ENCODE data around the gene HMGN3.

GRCh38 chr6:79170959-79171358, 63.5 kb downstream of the HMGN3 start:
- TF ChIP-seq, protein P1, sequence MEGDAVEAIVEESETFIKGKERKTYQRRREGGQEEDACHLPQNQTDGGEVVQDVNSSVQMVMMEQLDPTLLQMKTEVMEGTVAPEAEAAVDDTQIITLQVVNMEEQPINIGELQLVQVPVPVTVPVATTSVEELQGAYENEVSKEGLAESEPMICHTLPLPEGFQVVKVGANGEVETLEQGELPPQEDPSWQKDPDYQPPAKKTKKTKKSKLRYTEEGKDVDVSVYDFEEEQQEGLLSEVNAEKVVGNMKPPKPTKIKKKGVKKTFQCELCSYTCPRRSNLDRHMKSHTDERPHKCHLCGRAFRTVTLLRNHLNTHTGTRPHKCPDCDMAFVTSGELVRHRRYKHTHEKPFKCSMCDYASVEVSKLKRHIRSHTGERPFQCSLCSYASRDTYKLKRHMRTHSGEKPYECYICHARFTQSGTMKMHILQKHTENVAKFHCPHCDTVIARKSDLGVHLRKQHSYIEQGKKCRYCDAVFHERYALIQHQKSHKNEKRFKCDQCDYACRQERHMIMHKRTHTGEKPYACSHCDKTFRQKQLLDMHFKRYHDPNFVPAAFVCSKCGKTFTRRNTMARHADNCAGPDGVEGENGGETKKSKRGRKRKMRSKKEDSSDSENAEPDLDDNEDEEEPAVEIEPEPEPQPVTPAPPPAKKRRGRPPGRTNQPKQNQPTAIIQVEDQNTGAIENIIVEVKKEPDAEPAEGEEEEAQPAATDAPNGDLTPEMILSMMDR (conservative IDR thresholded peaks at IDR 0.05 in 1 of 2, IDR thresholded peaks at IDR 0.05 in 1 of 2; ENCODE audit: extremely low read depth in 1 of 2, insufficient read depth in 1 of 2, low read depth in 1 of 2, low read length in 2 of 2), result no peak
- no peak for TF ChIP-seq EZH2 (IDR thresholded peaks at IDR 0.05; ENCODE audit: borderline replicate concordance, low read length)
